Activated B cell treated with CpG ODN at 0.5 μM for 24 hours (primary cell): Measurements from ENCODE around the gene CDH2. TPM values are rescaled to one million over a fixed set of nuclear protein-coding genes. Genes with fewer than 3 reads are reported as not detected.

ENCODE experiments used
- ATAC-seq: fragments of 200-7000 bp; cut with Tn5 transposase; one replicate; pipeline ENCODE4 v1.10.0; 2021; ENCODE audit warnings: low read depth, mild to moderate bottlenecking, moderate library complexity
- CTCF ChIA-PET: fragments of 350-600 bp; sonication (Branson Sonifier 250); formaldehyde crosslinking; loops from one replicate; lab custom pipeline; 2021; ENCODE audit warnings: antibody characterized with exemption; lab: Charles Lee
- POLR2A ChIA-PET: fragments of 350-600 bp; sonication (Branson Sonifier 250); formaldehyde crosslinking; loops from one replicate; lab custom pipeline; 2021; ENCODE audit warnings: antibody characterized with exemption; lab: Charles Lee
- DNase-seq: peaks from one replicate; pipeline ENCODE4 v3.0.0; 2022
- H3K27ac Mint-ChIP-seq: one replicate; pipeline ENCODE4 v1.8.0; 2020; ENCODE audit warnings: mixed read lengths
- H3K27me3 Mint-ChIP-seq: one replicate; pipeline ENCODE4 v1.8.0; 2021; ENCODE audit warnings: mixed read lengths
- H3K36me3 Mint-ChIP-seq: one replicate; pipeline ENCODE4 v1.8.0; 2021; ENCODE audit warnings: low read depth, mixed read lengths
- H3K4me1 Mint-ChIP-seq: one replicate; pipeline ENCODE4 v1.8.0; 2021; ENCODE audit warnings: mixed read lengths
- H3K4me3 Mint-ChIP-seq: one replicate; pipeline ENCODE4 v1.8.0; 2020; ENCODE audit warnings: mild to moderate bottlenecking, mixed read lengths
- H3K9me3 Mint-ChIP-seq: one replicate; pipeline ENCODE4 v1.8.0; 2020; ENCODE audit warnings: mixed read lengths
- intact Hi-C: fragments of 100-400 bp; cut with micrococcal nuclease; formaldehyde crosslinking; loops from one replicate; pipeline ENCODE4 v1.15.1; 2024
- total RNA-seq: library from RNA; stranded (reverse); gene quantifications from 2 replicates; pipeline ENCODE4 v1.2.3, GENCODE V29; 2022
- TF ChIP-seq, protein P1 (sequence below): fragments of 200-600 bp; IDR thresholded peaks from one replicate; pipeline ENCODE4 v1.8.0; 2022; ENCODE audit warnings: antibody characterized with exemption, mild to moderate bottlenecking

CDH2 gene
- total RNA-seq, 1 donor from 2014 or later: not detected

DNA sequence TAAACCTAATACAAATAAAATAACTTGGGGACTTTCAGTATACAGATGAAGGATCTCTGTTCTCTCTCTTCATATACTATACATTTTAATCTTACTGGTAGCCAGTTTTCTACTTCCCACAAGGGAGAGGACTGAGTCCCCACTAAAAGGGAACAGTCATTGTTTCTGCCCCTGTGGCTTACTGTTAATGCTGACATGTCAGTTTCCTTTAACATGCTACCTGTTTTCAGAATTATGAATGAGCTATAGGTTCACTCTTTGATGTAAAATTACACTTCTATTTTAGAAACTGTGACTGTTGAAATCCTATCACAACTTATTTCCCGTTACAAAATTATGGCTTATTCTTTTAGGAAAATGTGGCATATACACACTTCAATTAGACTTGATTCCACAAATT, 207.7 kb downstream of the CDH2 start:
- Mint-ChIP-seq H3K27me3 (no peaks in the 10 kb centered on the region), H3K27ac (no peak overlapping the region), H3K36me3 (no peaks in the 10 kb centered on the region), H3K9me3 (peaks cover 2% of the 10 kb centered on the region), H3K4me1 (no peaks in the 10 kb centered on the region), H3K4me3 (no peak overlapping the region)
- TF ChIP-seq, protein P1, sequence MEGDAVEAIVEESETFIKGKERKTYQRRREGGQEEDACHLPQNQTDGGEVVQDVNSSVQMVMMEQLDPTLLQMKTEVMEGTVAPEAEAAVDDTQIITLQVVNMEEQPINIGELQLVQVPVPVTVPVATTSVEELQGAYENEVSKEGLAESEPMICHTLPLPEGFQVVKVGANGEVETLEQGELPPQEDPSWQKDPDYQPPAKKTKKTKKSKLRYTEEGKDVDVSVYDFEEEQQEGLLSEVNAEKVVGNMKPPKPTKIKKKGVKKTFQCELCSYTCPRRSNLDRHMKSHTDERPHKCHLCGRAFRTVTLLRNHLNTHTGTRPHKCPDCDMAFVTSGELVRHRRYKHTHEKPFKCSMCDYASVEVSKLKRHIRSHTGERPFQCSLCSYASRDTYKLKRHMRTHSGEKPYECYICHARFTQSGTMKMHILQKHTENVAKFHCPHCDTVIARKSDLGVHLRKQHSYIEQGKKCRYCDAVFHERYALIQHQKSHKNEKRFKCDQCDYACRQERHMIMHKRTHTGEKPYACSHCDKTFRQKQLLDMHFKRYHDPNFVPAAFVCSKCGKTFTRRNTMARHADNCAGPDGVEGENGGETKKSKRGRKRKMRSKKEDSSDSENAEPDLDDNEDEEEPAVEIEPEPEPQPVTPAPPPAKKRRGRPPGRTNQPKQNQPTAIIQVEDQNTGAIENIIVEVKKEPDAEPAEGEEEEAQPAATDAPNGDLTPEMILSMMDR: no peak
- CTCF ChIA-PET: no interaction called here
- ATAC-seq: no peak
- POLR2A ChIA-PET: no interaction called here
- no peak for DNase-seq
- intact Hi-C loops: loop anchor here (10.0 kb wide), 1 partner anchor 64 kb away; no protein-coding TSS in a partner anchor

DNA sequence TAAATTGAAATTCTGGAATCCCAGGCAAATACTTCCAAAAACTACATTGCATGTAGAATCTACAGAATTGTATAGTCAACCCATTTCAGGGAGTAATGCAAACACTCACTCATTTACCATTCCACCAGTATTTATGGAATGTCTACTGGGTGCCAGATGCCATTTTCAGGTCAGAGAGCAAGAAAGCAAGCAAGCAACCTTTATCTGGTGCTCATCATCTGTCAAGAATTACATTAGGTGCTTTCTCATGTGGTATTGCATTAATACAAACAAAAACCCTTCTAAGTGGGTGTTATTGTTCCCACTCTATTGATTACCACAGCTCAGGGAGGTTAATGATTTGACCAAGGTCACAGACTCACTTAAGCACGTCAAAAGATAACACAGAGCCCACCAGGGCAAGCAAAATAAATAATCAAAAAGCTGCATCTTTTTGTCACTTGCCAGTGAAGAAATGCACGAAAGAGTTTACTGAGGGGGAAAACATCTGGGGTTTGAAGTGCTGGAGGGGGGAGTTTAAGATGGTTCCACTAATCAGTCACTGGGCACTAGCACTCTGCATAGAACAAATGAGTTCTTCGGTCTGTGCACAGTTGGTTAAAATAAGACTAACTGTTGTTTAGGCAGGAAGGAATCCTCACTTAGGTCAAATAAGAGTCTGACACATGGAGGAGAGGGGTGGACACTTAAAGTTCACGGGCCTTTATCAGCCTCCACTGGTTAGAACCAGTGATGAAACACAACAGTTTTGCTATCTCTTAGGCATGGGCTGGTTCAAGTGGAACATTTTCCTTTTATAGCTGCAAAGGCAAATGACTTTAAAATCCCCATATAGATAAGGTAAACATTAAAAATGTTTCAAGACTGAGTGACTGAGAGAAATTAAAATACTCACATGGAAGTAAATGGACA, 208.8 kb downstream of the CDH2 start:
- Mint-ChIP-seq H3K27ac (no peak overlapping the region), H3K9me3 (peaks cover 2% of the 10 kb centered on the region)
- no peak for ATAC-seq

DNA sequence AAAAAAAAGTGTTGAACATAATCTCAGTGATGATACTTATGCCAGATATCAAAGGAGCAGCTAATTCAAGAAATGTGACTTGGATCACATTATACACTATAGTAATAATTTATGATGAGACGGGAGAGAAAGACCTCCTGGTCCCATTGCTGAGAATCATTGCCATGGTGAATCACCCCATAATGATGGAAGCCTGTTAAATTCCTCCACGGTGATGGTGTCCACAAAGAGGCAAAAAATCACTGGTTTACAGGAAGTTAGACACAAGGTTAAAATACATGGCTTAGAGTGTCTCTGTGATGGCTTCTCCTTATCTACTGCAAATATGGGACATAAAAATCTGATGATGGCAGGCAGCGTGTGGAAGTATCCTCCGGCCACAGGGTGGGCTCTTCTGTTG, 210.0 kb downstream of the CDH2 start:
- Mint-ChIP-seq H3K36me3 (no peaks in the 10 kb centered on the region), H3K27me3 (no peaks in the 10 kb centered on the region), H3K9me3 (peaks cover 2% of the 10 kb centered on the region), H3K4me1 (no peaks in the 10 kb centered on the region), H3K27ac (no peak overlapping the region), H3K4me3 (no peak overlapping the region)
- intact Hi-C loops: loop anchor here (10.0 kb wide), 1 partner anchor 62 kb away; no protein-coding TSS in a partner anchor
- TF ChIP-seq, protein P1: no peak
- ATAC-seq (no peak), DNase-seq (no peak)
- ChIA-PET POLR2A (no interaction called here), CTCF (no interaction called here)

More for the DNA sequence above, 208.8 kb downstream of the CDH2 start:
- no peaks in the 10 kb centered on the region for H3K4me1 Mint-ChIP-seq
- POLR2A ChIA-PET: no interaction called here
- H3K36me3 Mint-ChIP-seq: no peaks in the 10 kb centered on the region
- CTCF ChIA-PET: no interaction called here
- intact Hi-C loops: loop anchor here (10.0 kb wide), 1 partner anchor 63 kb away; no protein-coding TSS in a partner anchor
- TF ChIP-seq, protein P1: no peak
- H3K4me3 Mint-ChIP-seq: no peak overlapping the region
- no peaks in the 10 kb centered on the region for H3K27me3 Mint-ChIP-seq
- no peak for DNase-seq

DNA sequence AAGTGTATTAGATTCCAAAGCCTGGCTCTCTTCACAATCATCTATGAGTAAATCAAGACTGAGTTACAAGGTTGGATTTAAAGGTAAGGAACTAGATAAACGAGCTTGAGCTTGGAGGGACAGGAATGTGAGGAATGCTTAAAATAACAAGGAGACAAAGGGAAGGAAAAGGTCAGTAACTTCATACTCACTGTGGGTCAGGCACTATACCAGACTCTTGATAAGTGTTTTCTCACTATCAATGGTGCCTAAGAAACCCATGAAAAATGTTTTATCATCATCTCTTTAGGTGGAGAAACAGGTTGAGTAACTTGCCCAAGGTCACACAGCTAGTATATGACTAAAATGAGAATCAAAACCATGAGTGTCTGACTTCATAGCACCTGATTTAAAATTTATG, 212.1 kb downstream of the CDH2 start:
- intact Hi-C loops: loop anchor here (10.0 kb wide), 1 partner anchor 60 kb away; no protein-coding TSS in a partner anchor
- DNase-seq: no peak
- no peak overlapping the region for H3K4me3 Mint-ChIP-seq
- no peaks in the 10 kb centered on the region for H3K27me3 Mint-ChIP-seq
- peaks cover 2% of the 10 kb centered on the region for H3K9me3 Mint-ChIP-seq
- no peak overlapping the region for H3K27ac Mint-ChIP-seq
- POLR2A ChIA-PET: no interaction called here
- H3K36me3 Mint-ChIP-seq: no peaks in the 10 kb centered on the region
- CTCF ChIA-PET: no interaction called here
- TF ChIP-seq, protein P1: no peak
- no peaks in the 10 kb centered on the region for H3K4me1 Mint-ChIP-seq
- ATAC-seq: no peak

DNA sequence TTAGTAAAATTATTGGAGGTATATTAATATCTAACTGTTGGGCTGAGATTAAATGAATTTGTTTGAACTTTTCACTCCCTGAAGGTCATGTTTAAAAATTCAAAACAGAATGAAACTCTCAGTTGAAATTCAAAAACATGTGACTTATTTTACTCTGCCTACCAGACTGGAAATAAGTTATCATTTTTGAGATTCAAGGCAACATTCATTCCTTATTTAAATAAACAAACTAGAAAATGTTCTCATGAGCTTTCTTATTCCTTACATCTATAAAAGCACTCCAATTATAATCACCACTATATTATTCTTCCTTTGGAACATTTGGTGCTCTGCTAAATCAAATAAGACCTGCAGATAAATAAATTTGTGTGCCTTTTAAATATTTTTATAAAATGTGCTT, 217.8 kb downstream of the CDH2 start:
- Mint-ChIP-seq H3K27me3 (no peaks in the 10 kb centered on the region), H3K9me3 (peaks cover 2% of the 10 kb centered on the region), H3K27ac (no peak overlapping the region), H3K4me1 (no peaks in the 10 kb centered on the region), H3K4me3 (no peak overlapping the region), H3K36me3 (no peaks in the 10 kb centered on the region)
- intact Hi-C loops: no loop called here
- DNase-seq: no peak
- TF ChIP-seq, protein P1: no peak
- CTCF ChIA-PET: no interaction called here
- POLR2A ChIA-PET: no interaction called here
- no peak for ATAC-seq
